NCI-H1092 treated with DMSO at 0.1 percent for 48 hours (cell line): ENCODE measurements around the gene PSORS1C1.
A peak's percentile ranks its signal among the peaks of the same experiment; 100 is the strongest.
"Not testable (repeated sequence)": the region's sequence is repeated elsewhere in the genome, so short reads cannot be mapped to it uniquely, and the experiment has no call there.

ENCODE experiments used
- DNase-seq: peaks from one replicate; lab custom pipeline; 2025; lab: John Stamatoyannopoulos, UW

Gene PSORS1C1

GRCh38 chr6:31114541-31114878 is at the start of gene PSORS1C1:
TSS of gene PSORS1C1 (plus strand) at chr6:31114800. CDS start at chr6:31129633, 14,833 bp downstream.
- DNase-seq = no peak

- no peak for DNase-seq
These were observed 49.0 kb upstream of the PSORS1C1 start for GRCh38 chr6:31065556-31065955.

DNA sequence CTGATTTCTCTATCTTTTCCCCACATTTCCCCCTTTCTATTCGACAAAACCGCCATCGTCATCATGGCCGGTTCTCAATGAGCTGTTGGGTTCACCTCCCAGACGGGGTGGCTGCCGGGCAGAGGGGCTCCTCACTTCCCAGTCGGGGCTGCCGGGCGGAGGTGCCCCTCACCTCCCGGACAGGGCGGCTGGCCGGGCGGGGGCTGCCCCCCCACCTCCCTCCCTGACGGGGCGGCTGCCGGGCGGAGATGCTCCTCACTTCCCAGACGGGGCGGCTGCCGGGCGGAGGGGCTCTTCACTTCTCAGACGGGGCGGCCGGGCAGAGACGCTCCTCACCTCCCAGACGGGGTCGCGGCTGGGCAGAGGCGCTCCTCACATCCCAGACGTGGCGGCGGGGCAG is 47.6 kb upstream of the PSORS1C1 start:
- not testable (repeated sequence) for DNase-seq

GRCh38 chr6:31067891-31068668 is 46.5 kb upstream of the PSORS1C1 start:
- not testable (repeated sequence) for DNase-seq

- DNase-seq = peak; percentile 46
These were observed 45.8 kb upstream of the PSORS1C1 start for GRCh38 chr6:31068669-31069340.

DNA sequence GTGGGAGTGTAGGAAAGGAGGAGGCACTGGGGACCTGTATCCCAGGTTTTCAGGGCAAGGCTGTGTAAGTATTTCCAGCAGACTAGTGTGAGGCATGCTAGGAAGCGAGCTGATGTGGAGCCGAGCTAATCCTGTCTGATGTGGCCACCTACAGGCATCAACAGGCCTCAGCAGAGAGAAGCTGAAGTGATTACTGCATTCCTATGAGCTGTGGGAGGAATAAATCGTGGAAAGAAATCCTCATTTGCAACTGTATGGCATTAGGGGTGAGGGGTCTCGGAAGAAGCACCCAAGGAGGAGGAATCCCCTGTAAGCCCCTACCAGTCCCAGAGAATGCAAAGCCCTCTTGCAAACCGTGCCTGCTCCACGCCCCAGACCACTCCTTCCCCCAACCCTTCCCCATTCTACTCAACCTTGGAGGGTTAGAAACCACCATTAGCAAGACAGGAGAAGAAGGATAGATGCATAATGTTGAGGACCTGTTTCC is 43.8 kb upstream of the PSORS1C1 start:
- peak; percentile 1 for DNase-seq

DNA sequence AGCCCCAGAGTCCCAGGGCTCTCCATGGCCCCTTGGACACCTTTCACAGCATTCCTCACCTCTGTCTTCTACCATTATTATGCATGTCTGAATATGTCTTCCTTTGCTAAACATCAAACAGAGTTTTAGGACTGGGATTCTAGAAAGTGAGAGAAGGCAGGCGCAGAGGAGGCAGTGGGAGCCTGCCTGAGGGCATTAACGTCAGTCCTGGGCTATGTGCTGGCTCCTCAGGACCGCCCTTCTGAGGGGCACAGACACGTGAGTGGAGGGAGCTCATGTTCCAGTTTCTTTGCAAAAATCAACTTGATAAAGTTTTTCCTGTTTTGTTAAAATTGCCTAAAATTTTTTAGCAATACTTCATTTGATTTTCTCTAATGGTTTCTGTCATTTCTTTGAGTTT is 40.2 kb upstream of the PSORS1C1 start:
- no peak for DNase-seq

DNA sequence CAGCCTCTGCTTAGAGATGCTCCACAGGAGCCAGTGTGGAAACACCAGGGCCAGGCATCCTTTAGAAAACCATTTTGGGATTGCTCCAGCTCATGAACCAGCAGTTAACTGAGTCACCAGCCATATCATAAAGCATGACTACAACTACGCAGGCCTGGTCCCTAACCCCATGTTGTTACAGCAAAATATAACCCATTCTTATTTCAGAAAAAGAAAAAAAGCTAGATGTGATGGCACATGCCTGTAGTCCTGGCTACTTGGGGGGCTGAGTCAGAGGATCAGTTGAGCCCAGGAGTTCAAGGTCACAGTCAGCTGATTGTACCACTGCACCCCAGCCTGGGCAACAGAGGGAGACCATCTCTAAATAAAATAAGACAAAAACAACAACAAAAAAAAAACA is 39.1 kb upstream of the PSORS1C1 start:
- no peak for DNase-seq

DNA sequence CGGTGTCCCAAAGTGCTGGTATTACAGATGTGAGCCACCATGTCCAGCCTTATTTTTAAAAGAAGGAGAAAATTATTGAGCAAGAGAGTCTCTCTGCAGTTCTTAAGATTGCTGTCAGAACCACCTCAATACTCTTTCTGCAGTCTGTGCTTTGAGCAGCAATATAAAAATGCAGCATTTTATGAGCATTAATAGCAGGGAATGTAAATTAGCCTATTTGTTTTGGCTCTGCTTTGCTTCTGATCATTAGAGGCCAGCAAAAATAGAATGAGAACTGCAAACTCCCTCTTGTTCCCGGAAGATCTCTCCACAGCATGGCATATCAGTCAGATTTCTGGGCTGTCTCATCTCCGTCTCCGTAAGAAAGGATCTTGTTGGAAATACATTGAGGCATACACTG is 38.0 kb upstream of the PSORS1C1 start:
- no peak for DNase-seq

- DNase-seq = peak; percentile 57
These were observed 34.8 kb upstream of the PSORS1C1 start for GRCh38 chr6:31079656-31080261.

- no peak for DNase-seq
These were observed 32.7 kb upstream of the PSORS1C1 start for GRCh38 chr6:31081872-31082271.

DNA sequence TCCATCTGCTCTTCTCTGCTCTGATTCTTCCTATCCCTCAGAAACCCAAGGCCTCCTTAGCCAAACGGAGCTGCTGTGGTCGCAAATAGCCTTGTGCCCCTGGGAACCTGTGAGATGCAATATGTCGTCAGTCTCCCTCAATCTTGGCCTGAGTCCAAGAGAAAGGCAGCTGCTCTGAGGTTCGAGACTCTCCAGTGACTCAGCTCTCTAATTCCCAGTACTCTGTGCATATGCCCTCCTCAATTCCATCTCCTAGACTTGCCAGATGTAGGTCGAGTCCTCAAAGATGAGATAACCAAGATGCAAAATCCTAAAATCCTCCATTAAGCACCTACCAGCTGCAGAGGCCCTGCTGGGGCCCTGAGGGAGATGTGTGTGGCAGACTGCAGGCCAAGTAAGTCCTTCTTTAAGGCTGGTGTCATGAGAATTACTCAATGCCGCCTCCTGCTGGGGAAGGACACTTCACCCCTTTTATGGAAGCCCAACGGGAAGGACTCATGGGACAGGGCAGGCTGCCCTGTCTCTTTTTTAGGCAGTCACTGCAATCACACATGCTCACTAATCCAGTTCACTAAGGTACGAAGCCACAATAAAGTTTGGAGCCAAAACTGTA is 30.8 kb upstream of the PSORS1C1 start:
- no peak for DNase-seq

DNA sequence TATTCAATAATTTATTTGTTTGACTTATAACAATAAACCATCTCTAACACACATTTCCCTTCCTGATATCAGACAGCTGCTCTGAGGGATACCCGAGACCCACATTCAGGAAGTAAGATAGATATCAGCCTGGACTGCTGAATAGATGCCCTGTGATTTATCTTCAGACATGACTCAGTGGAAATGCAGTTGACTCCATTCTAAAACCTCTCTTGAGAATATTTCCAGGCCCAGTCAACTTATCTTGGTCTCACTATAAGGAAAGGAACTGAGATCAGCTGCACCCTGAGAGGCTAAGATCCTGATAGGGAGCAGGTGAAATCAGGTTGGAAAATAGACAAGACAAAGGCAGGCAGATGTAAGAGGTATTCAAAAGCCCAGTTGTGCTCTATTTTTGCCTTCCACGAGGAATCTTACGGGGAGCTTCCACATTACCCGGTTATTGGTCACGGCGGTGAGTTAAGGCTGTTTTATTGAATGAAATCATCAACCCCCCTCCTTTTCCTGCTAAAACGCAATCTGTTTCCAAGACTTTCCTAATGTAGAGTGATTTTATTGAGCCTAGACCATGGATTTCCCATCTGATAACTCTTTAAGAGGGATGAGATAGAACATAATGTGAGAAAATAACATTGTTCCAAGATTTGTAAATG is 27.7 kb upstream of the PSORS1C1 start:
- no peak for DNase-seq

DNA sequence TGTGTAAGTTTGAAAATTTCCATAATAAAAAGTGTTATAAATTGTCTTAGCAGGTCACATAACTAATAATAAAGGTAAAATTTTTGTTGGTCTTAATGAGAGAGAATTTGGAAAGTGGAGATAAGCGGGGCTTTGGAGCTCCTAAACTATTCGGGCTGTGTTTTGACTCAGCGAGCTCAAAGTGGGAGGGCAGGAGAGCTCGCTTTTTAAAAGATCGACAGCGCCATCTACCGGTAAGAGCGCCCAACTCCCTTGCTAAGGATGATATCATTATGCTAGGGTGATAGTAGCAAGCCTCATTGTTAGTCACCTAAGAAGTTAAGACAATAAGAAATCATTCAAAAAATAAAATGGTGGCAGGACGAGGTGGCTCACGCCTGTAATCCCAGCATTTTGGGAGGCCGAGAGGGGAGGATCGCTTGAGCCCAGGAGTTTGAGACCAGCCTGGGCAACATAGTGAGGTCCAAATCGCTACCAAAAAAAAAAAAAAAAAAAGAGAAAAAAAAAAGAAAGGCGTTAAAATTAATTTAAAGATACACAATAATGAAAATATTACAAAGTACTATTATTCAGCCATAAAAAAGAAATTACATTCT is 27.0 kb upstream of the PSORS1C1 start:
- DNase-seq = peak; percentile 43

DNA sequence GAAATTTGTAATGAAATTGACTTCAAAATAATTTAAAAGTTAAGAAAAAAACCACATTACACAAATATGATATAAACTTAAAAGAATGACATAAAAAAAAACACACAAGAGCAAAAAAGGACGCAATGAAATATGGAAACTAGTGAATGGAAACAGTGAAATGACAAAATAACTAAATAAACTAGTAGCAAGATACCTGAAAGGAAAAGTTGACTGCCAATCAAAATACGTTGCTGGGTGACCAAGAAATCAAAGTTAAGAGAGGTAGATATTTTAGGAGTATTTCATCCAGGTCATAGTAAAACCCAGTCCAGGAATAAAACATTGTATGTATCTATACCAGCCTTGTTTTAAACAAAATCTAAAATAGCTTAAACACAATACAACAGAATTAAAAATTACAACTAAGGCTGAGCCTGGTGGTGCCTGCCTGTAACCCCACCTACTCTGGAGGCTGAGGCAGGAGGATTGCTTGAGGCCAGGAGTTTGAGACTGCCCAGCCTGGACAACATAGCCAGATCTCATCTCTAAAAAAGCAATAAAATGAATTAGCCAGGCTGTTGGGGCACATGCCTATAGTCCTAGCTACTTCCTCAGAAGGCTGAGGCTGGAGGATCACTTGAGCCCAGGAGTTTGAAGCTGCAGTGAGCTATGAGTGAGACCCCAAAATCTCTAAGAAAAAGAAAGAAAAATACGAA is 24.2 kb upstream of the PSORS1C1 start:
- DNase-seq = no peak

DNA sequence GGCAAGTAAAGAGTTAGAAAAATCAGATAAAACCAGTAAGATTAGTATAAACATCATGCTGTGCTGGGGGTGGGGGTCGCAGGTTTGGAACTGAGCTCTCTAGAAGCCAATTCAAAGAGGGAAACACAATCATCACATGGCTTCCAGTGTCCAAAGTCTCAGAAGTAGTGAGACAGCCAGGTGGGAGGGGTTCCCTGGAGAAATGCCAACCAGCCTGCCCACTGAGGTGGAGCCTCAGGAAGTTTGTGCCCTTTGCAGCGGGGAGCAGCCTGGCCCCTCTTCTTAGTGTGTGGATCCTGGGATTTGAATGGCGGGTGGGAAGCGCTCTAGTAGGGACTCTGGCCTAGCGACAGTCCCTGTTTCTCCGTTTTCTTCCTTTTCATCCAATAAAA is 23.6 kb upstream of the PSORS1C1 start:
- DNase-seq = no peak

- DNase-seq = no peak
These were observed 22.9 kb upstream of the PSORS1C1 start for GRCh38 chr6:31091680-31092079.

GRCh38 chr6:31092238-31092637 is 22.4 kb upstream of the PSORS1C1 start:
- DNase-seq = no peak

DNA sequence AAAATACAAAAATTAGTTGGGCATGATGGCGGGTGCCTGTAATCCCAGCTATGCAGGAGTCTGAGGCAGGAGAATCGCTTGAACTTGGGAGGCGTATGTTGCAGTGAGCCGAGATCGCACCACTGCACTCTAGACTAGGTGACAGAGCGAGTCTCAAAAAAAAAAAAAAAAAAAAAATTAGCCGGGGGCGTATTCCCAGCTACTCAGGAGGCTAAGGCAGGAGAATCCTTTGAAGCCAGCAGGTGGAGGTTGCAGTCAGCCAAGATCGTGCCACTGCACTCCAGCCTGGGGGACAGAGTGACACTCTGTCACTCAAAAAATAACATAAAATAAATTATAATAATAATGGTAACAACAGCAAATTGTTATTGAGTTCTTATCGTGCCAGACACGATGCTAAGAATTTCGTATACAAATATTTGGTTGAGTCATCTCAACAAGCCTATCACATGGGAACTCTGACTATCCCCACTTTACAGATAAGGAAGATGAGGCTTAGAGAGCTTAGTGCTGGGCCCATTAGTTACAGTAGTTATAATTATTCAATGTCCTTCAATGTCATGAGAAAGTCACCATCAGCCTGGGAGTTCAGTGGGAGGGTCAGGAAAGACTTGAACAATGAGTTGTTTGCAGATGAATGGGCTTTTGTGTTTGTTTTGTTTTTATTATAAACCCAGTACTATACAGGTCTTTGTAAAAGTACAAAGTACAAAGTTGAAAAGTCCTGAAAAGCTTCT is 21.7 kb upstream of the PSORS1C1 start:
- no peak for DNase-seq

DNA sequence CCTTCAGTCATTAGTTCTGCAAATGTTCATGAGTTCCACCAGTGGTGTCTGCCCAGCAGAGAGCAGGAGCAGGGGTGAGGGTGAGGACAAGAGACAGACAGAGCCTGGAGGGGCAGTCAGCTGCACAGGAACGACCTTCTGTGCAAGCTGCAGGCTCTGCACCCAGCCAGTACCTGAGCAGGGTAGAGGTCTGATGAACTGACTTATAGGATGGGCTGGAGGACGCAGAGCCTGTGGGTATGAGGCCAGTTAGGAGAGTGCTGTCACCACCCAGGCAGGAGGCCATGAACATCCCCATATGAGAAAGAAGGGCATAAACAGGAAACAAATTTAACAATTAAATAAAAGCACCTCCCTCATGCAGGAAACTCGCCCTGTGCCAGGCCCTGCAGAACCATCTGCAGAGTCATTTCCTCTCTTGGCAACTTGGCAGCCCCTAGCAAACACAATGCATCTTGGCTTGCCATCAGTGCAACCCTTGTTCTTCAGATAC is 20.2 kb upstream of the PSORS1C1 start:
- DNase-seq = no peak
